ENCODE measurements around the gene KAT6B. TPM values are rescaled to one million over a fixed set of nuclear protein-coding genes. Genes with fewer than 3 reads are reported as not detected.

KAT6B gene
- total RNA-seq, 4 donors from 2014 or later: 50.0 to 75.8 (median 57.5) TPM

- Histone ChIP-seq H3K4me1 (peaks cover 0 to 15% (median 11%) of the 10 kb centered on the region in 4 donors), H3K9me3 (no peaks in the 10 kb centered on the region), H3K4me3 (no peak overlapping the region), H3K27ac (replicated peaks in 1 of 4) (no peak overlapping the region), H3K27me3 (no peaks in the 10 kb centered on the region), H3K36me3 (peaks cover 13 to 59% (median 47%) of the 10 kb centered on the region in 4 donors)
- intact Hi-C loops (cut with DNase I): no loop called here
- TF ChIP-seq POLR2A (IDR thresholded peaks at IDR 0.05; ENCODE audit: low read depth) (no peak), EP300 (IDR thresholded peaks at IDR 0.05) (no peak), POLR2AphosphoS5 (IDR thresholded peaks at IDR 0.05) (no peak), CTCF (IDR thresholded peaks at IDR 0.05) (no peak)
- 92% methylated on average over 10 of the region's 10 CpGs for WGBS
- DNase-seq (ENCODE audit: extremely low spot score): no peak
Observed at GRCh38 chr10:75030371-75030770, 204.0 kb downstream of the KAT6B start.

GRCh38 chr10:75032119-75032518 lies 205.7 kb downstream of the KAT6B start:
- Histone ChIP-seq H3K4me1 (peaks cover 0 to 15% (median 11%) of the 10 kb centered on the region in 4 donors), H3K36me3 (peaks cover 10 to 41% (median 34%) of the 10 kb centered on the region in 4 donors), H3K27ac (replicated peaks in 1 of 4) (no peak overlapping the region), H3K9me3 (no peaks in the 10 kb centered on the region), H3K27me3 (no peaks in the 10 kb centered on the region), H3K4me3 (no peak overlapping the region)
- TF ChIP-seq CTCF (IDR thresholded peaks at IDR 0.05) (no peak), POLR2AphosphoS5 (IDR thresholded peaks at IDR 0.05) (no peak), POLR2A (IDR thresholded peaks at IDR 0.05; ENCODE audit: low read depth) (no peak), EP300 (IDR thresholded peaks at IDR 0.05) (no peak)
- intact Hi-C loops (cut with DNase I): no loop called here
- 99% methylated on average over 3 of the region's 3 CpGs for WGBS
- no peak for DNase-seq (ENCODE audit: extremely low spot score)

- Histone ChIP-seq H3K4me3 (no peak overlapping the region), H3K9me3 (no peaks in the 10 kb centered on the region), H3K36me3 (peaks cover 10 to 37% (median 29%) of the 10 kb centered on the region in 4 donors), H3K4me1 (peaks cover 0 to 16% (median 11%) of the 10 kb centered on the region in 4 donors), H3K27ac (replicated peaks in 1 of 4) (no peak overlapping the region), H3K27me3 (no peaks in the 10 kb centered on the region)
- 79% methylated on average over 8 of the region's 8 CpGs for WGBS
- no peak for DNase-seq (ENCODE audit: extremely low spot score)
- TF ChIP-seq CTCF (IDR thresholded peaks at IDR 0.05) (no peak), EP300 (IDR thresholded peaks at IDR 0.05) (no peak), POLR2AphosphoS5 (IDR thresholded peaks at IDR 0.05) (no peak), POLR2A (IDR thresholded peaks at IDR 0.05; ENCODE audit: low read depth) (no peak)
- intact Hi-C loops (cut with DNase I): no loop called here
Observed at GRCh38 chr10:75032813-75033212, 206.4 kb downstream of the KAT6B start.

- Histone ChIP-seq H3K4me3 (no peak overlapping the region), H3K27me3 (no peaks in the 10 kb centered on the region), H3K4me1 (peaks cover 0 to 23% (median 17%) of the 10 kb centered on the region in 4 donors), H3K36me3 (peaks cover 5 to 30% (median 24%) of the 10 kb centered on the region in 4 donors), H3K27ac (replicated peaks in 1 of 4) (no peak overlapping the region), H3K9me3 (no peaks in the 10 kb centered on the region)
- WGBS: 92% methylated on average over 13 of the region's 15 CpGs
- DNase-seq (ENCODE audit: extremely low spot score): no peak
- TF ChIP-seq POLR2A (IDR thresholded peaks at IDR 0.05; ENCODE audit: low read depth) (no peak), POLR2AphosphoS5 (IDR thresholded peaks at IDR 0.05) (peak in 1 of 2 donors; percentile 24)
- intact Hi-C loops (cut with DNase I): no loop called here
Observed at GRCh38 chr10:75033399-75034130, 207.2 kb downstream of the KAT6B start.

- intact Hi-C loops (cut with DNase I): no loop called here
- Histone ChIP-seq H3K4me3 (no peak overlapping the region), H3K27ac (replicated peaks in 1 of 4) (no peak overlapping the region), H3K27me3 (no peaks in the 10 kb centered on the region), H3K9me3 (no peaks in the 10 kb centered on the region), H3K4me1 (peaks cover 0 to 29% (median 21%) of the 10 kb centered on the region in 4 donors), H3K36me3 (peaks cover 4 to 24% (median 19%) of the 10 kb centered on the region in 4 donors)
- 82% methylated on average over 4 of the region's 5 CpGs for WGBS
- TF ChIP-seq CTCF (IDR thresholded peaks at IDR 0.05) (no peak), POLR2AphosphoS5 (IDR thresholded peaks at IDR 0.05) (peak in 1 of 2 donors; percentile 4)
- no peak for DNase-seq (ENCODE audit: extremely low spot score)
Observed at GRCh38 chr10:75034131-75034512, 207.7 kb downstream of the KAT6B start.
